Measurements from ENCODE around the gene SHQ1.

- no peak for TF ChIP-seq MYC (IDR thresholded peaks at IDR 0.05; ENCODE audit: low read depth, low read length)
- no peak for TF ChIP-seq CTCF (IDR thresholded peaks at IDR 0.05; ENCODE audit: low read depth, low read length)
- TF ChIP-seq POLR2A (IDR thresholded peaks at IDR 0.05; ENCODE audit: extremely low read depth, insufficient read length): no peak
Observed at GRCh38 chr3:72724070-72724469, 124.2 kb downstream of the SHQ1 start.

Measured in NB4 (cell line).